Stimulated activated naive CD8-positive, alpha-beta T cell treated with anti-CD3 and anti-CD28 coated beads, Interleukin-15, Interleukin-2, amounts not matched to agents 100 U/mL and 50 U/mL, for 24 hours (primary cell): ENCODE results near the gene RTEL1.
"Not testable (repeated sequence)": the region's sequence is repeated elsewhere in the genome, so short reads cannot be mapped to it uniquely, and the experiment has no call there.

Source experiments
- ATAC-seq: fragments of 150-1000 bp; cut with Tn5 transposase; one replicate; pipeline ENCODE4 v1.10.0; 2021
- DNase-seq: peaks from one replicate; pipeline ENCODE4 v3.0.0; 2021

Gene RTEL1

GRCh38 chr20:63667858-63668257 is 9.7 kb downstream of the RTEL1 start:
- no peak for ATAC-seq
- DNase-seq = no peak

DNA sequence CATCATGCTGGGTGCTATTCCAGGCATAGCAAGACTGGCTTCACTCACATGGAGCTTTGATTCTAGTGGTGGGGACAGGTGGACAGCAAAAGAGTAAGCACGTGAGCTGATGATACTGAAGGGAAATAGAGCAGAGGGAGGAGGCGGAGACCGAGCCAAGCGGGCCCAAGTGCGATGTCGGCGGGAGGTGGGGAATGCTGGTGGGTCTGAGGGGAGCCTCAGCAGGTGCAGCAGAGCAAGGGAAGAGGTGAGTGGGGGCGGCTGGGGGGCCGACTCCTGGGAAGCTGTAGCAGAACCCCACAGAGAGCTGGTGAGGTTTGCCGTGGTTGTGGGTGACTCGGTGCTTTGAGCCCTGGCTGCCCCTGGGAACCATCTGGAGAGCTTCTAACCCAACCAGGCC is 10.2 kb downstream of the RTEL1 start:
- no peak for DNase-seq
- ATAC-seq = no peak

- not testable (repeated sequence) for DNase-seq, ATAC-seq
These were observed 13.6 kb downstream of the RTEL1 start for GRCh38 chr20:63671695-63672094.

DNA sequence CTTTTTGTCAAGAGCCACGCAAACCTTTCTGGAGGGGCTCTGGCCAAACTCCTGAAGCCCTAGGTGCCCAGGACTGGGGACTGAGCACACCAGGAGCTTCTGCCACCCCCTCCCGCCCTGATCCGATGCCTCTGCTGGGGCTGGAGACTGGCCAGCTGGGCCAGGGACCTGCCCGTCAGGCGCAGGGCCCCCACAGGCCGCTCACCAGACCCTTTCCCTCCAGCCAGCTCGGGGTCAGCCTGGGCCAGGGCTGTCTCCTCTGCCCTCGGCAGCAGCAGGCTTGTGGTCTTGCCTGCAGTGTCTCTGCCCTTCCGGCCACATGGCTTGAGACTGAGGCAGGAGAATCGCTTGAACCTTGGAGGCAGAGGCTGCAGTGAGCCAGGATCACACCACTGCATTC is 14.6 kb downstream of the RTEL1 start:
- no peak for ATAC-seq
- DNase-seq = no peak

DNA sequence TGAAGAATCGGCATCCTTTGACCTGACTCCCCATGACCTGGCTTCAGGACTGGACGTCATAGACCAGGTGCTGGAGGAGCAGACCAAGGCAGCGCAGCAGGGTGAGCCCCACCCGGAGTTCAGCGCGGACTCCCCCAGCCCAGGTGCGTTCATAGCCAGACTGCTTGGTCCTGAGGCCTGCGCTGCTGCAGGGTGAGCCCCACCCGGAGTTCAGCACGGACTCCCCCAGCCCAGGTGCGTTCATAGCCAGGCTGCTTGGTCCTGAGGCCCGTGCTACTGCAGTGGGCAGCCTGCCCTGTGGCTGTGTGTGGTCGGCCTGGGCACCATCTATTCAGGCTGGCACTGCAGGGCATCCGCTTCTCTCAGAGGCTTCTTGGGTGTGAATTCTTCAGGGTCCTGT is 15.8 kb downstream of the RTEL1 start:
- DNase-seq (no peak), ATAC-seq (no peak)

DNA sequence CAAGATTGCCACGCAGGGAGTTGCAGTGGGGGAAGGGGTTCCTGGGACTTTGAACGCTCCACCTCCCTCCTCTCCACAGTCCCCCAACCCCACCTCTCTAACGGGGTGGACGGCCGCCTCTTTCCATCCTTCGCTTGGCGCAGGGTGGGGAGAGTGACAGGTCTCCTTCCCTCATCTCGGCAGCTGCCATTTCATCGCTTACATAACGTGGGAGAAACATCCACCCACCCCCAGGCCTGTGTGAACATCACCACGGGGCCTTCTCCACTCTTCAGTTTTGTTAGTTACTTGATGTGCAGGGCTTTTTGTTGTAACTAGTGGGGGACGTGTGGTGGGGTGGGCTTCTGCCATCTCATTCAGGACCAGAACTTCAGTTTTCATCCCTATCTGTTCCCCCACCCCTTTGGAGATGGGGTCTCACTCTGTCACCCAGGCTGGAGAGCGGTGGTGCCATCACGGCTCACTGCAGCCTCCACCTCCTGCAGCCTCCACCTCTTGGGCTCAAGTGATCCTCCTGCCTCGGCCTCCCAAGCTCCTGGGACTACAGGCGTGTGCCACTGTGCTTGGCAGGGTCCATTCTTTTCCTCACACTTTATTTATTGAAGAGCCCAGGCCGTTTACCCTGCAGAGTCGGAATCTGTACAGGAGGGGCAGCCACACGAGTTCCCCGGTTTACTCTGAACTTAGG is 17.7 kb downstream of the RTEL1 start:
- ATAC-seq = no peak

DNA sequence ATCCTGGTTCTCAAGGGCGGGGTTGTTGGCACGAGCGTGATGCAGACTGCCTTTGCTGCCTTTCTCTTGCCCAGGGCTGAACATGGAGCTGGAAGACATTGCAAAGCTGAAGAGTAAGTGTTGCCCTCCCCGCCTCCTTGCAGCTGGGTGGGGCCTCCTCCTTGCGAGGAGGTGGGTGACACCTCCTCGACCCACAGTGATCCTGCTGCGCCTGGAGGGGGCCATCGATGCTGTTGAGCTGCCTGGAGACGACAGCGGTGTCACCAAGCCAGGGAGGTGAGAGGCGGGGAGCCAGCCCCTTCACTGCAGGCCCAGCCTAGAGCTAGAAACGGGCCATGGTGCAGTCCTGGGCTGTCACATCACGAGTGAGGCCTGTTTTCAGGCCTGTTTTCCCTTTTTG is 20.0 kb downstream of the RTEL1 start:
- no peak for ATAC-seq
- no peak for DNase-seq

More for the DNA sequence above, 17.7 kb downstream of the RTEL1 start:
- no peak for DNase-seq

GRCh38 chr20:63678667-63679465 is 20.8 kb downstream of the RTEL1 start:
- no peak for DNase-seq
- no peak for ATAC-seq

- ATAC-seq = no peak
These were observed 21.7 kb downstream of the RTEL1 start for GRCh38 chr20:63679799-63680305.

GRCh38 chr20:63680427-63680826 is 22.3 kb downstream of the RTEL1 start:
- DNase-seq (no peak), ATAC-seq (no peak)

More at GRCh38 chr20:63679799-63680305, 21.7 kb downstream of the RTEL1 start:
- no peak for DNase-seq

GRCh38 chr20:63680857-63681608 is 22.9 kb downstream of the RTEL1 start:
- DNase-seq (no peak), ATAC-seq (no peak)

DNA sequence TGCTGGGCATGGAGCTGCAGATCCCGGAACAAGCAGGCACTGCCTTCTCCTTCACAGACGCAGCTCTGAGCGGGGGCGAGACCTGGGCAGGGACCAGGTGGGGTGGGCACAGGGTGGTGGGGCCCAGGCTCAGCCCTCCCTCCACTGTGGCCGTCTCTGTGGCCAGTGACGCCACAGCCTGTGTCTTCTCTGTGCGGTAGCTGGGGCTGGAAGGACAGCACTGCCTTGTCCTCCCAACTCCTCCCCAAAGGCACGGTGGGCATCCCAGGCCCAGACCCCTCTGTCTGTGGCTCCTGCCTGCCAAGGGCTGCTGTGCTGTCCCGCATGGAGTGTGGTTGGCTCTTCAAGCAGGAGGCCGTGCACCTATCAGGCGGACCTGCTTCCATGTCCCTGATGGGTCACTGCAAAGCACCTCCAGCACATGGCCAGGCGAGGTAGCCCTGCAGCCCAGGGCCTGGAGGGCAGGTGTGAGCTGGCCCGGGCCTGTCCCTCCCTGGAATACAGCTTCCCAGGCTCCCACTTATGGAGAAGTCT is 23.6 kb downstream of the RTEL1 start:
- no peak for ATAC-seq

GRCh38 chr20:63682384-63683139 is 24.4 kb downstream of the RTEL1 start:
- DNase-seq (no peak), ATAC-seq (peak; percentile 39)

More for the DNA sequence above, 23.6 kb downstream of the RTEL1 start:
- no peak for DNase-seq

- DNase-seq = no peak
- ATAC-seq = no peak
These were observed 27.3 kb downstream of the RTEL1 start for GRCh38 chr20:63685269-63686026.

GRCh38 chr20:63686094-63686491 is 28.0 kb downstream of the RTEL1 start:
- ATAC-seq (no peak), DNase-seq (no peak)

- ATAC-seq = peak; percentile 40
- peak; percentile 53 for DNase-seq
These were observed 28.6 kb downstream of the RTEL1 start for GRCh38 chr20:63686492-63687321.

GRCh38 chr20:63687419-63688178 is 29.5 kb downstream of the RTEL1 start:
- DNase-seq = no peak

GRCh38 chr20:63688228-63689045 is 30.3 kb downstream of the RTEL1 start:
- DNase-seq (no peak), ATAC-seq (no peak)

More at GRCh38 chr20:63687419-63688178, 29.5 kb downstream of the RTEL1 start:
- ATAC-seq = no peak
